ENCODE results near the gene ABI1.

ABI1 gene

DNA sequence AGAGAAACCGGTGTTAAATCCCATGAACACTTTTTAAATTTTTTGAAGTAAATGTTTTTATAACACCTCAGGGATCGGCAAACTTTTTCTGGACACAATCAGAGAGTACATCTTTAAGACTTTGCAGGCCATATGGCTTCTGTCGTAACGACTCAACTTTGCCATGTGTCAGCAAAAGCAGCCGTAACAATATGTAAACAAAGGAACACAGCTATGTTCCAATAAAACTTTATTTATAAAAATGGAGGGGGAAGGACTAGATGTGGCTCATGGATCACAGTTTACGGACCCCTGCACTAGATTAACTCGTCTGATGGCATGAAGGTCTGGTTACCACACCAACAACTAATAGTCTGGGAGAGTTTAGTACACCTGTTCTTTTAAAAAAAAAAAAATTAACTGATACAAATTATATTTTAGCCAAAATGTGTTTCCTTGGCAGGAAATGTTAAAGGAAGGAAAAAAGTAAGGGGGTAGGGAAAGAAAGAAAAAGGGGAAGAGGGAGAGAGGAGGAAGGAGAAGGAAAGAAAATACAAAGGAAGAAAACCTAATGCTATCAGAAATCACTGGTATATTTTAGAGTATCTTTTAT lies 50.2 kb downstream of the ABI1 start:
- no peak for TF ChIP-seq EZH2 (IDR thresholded peaks at IDR 0.05; ENCODE audit: borderline replicate concordance, low read length)
- TF ChIP-seq, protein P1, sequence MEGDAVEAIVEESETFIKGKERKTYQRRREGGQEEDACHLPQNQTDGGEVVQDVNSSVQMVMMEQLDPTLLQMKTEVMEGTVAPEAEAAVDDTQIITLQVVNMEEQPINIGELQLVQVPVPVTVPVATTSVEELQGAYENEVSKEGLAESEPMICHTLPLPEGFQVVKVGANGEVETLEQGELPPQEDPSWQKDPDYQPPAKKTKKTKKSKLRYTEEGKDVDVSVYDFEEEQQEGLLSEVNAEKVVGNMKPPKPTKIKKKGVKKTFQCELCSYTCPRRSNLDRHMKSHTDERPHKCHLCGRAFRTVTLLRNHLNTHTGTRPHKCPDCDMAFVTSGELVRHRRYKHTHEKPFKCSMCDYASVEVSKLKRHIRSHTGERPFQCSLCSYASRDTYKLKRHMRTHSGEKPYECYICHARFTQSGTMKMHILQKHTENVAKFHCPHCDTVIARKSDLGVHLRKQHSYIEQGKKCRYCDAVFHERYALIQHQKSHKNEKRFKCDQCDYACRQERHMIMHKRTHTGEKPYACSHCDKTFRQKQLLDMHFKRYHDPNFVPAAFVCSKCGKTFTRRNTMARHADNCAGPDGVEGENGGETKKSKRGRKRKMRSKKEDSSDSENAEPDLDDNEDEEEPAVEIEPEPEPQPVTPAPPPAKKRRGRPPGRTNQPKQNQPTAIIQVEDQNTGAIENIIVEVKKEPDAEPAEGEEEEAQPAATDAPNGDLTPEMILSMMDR (IDR thresholded peaks at IDR 0.05; ENCODE audit: low read length) = no peak

DNA sequence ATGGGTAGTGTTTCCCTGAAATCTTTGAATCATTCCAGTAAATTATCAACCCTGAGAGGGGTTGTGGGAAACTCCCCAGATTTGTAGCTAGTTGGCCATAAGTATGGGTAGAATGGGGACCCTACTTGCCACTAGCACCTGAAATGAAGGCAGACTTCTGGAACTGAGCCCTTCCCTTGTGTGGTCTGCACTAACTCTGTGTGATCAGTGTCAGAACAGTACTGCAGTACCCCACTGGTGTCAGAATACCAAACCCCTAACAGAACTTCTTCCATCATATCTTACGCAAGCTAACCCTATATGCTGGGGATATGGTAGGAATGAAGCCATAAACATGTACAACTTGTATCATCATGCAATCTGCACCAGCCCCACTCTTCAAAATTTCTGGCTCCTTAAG lies 50.8 kb downstream of the ABI1 start:
- peak overlapping the region; percentile 50 for H3K27ac ChIP-seq (ENCODE audit: low read depth, low read length, poor library complexity, severe bottlenecking)
- peaks cover 50% of the 10 kb centered on the region for H3K4me1 ChIP-seq (ENCODE audit: insufficient read depth, low read length, severe bottlenecking)
- H2AFZ ChIP-seq (ENCODE audit: low read length) = no peak overlapping the region
- no peak overlapping the region for H3K4me3 ChIP-seq (ENCODE audit: low read depth, low read length, poor library complexity, severe bottlenecking)
- H3K27me3 ChIP-seq (ENCODE audit: insufficient read depth, low read length) = no peaks in the 10 kb centered on the region
- TF ChIP-seq, protein P1 (IDR thresholded peaks at IDR 0.05; ENCODE audit: low read length) = no peak
- TF ChIP-seq EZH2 (IDR thresholded peaks at IDR 0.05; ENCODE audit: borderline replicate concordance, low read length) = no peak
- H4K20me1 ChIP-seq (ENCODE audit: insufficient read depth, low read length) = no peaks in the 10 kb centered on the region
- no peak overlapping the region for H3K4me2 ChIP-seq (ENCODE audit: low read length)
- H3F3A ChIP-seq (ENCODE audit: insufficient read depth, low read length) = no peaks in the 10 kb centered on the region
- no peak overlapping the region for H3K9ac ChIP-seq (ENCODE audit: low read length)
- H3K79me2 ChIP-seq (ENCODE audit: insufficient read depth, low read length) = peaks cover 92% of the 10 kb centered on the region
- H3K36me3 ChIP-seq (ENCODE audit: insufficient read depth, low read length) = peaks cover 32% of the 10 kb centered on the region
- no peaks in the 10 kb centered on the region for H3K9me2 ChIP-seq (ENCODE audit: low read depth, low read length)
- 0 out of 2 replicates have a peak, but pooled peaks cover 4% of the 10 kb centered on the region for H3K9me3 ChIP-seq (ENCODE audit: low read length)

More for the DNA sequence above, 50.2 kb downstream of the ABI1 start:
- H3K9me2 ChIP-seq (ENCODE audit: low read depth, low read length) = no peaks in the 10 kb centered on the region
- no peak overlapping the region for H2AFZ ChIP-seq (ENCODE audit: low read length)
- no peaks in the 10 kb centered on the region for H3F3A ChIP-seq (ENCODE audit: insufficient read depth, low read length)
- peak overlapping the region; percentile 50 for H3K27ac ChIP-seq (ENCODE audit: low read depth, low read length, poor library complexity, severe bottlenecking)
- peaks cover 92% of the 10 kb centered on the region for H3K79me2 ChIP-seq (ENCODE audit: insufficient read depth, low read length)
- no peaks in the 10 kb centered on the region for H3K27me3 ChIP-seq (ENCODE audit: insufficient read depth, low read length)
- 0 out of 2 replicates have a peak, but pooled peaks cover 4% of the 10 kb centered on the region for H3K9me3 ChIP-seq (ENCODE audit: low read length)
- H3K4me2 ChIP-seq (ENCODE audit: low read length) = no peak overlapping the region
- H3K36me3 ChIP-seq (ENCODE audit: insufficient read depth, low read length) = peaks cover 34% of the 10 kb centered on the region
- H3K4me1 ChIP-seq (ENCODE audit: insufficient read depth, low read length, severe bottlenecking) = peaks cover 44% of the 10 kb centered on the region
- no peak overlapping the region for H3K9ac ChIP-seq (ENCODE audit: low read length)
- no peak overlapping the region for H3K4me3 ChIP-seq (ENCODE audit: low read depth, low read length, poor library complexity, severe bottlenecking)
- H4K20me1 ChIP-seq (ENCODE audit: insufficient read depth, low read length) = no peaks in the 10 kb centered on the region

DNA sequence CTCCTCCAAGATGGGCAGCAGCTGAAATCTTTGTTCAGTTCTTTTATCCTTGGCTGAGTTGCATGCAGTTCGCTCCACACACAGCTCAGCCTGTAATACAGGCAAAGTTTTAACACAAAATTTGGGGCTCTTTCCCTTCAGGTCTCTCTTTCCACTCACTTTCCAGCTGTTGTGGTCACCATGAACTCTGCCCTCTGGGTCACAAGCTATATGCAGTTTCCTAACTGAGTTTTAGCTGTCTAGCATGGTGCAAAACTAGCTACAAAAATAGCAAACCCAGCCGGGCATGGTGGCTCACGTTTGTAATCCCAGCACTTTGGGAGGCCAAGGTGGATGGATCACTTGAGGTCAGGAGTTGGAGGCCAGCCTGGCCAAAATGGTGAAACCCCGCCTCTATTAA lies 53.2 kb downstream of the ABI1 start:
- TF ChIP-seq, protein P1 (IDR thresholded peaks at IDR 0.05; ENCODE audit: low read length) = no peak
- no peak for TF ChIP-seq EZH2 (IDR thresholded peaks at IDR 0.05; ENCODE audit: borderline replicate concordance, low read length)
- H3K4me2 ChIP-seq (ENCODE audit: low read length) = no peak overlapping the region
- peaks cover 92% of the 10 kb centered on the region for H3K79me2 ChIP-seq (ENCODE audit: insufficient read depth, low read length)
- peaks cover 13% of the 10 kb centered on the region for H3K36me3 ChIP-seq (ENCODE audit: insufficient read depth, low read length)
- H3F3A ChIP-seq (ENCODE audit: insufficient read depth, low read length) = no peaks in the 10 kb centered on the region
- no peak overlapping the region for H2AFZ ChIP-seq (ENCODE audit: low read length)
- no peaks in the 10 kb centered on the region for H3K9me2 ChIP-seq (ENCODE audit: low read depth, low read length)
- H4K20me1 ChIP-seq (ENCODE audit: insufficient read depth, low read length) = no peaks in the 10 kb centered on the region
- H3K9me3 ChIP-seq (ENCODE audit: low read length) = no peaks in the 10 kb centered on the region
- H3K9ac ChIP-seq (ENCODE audit: low read length) = no peak overlapping the region
- peaks cover 74% of the 10 kb centered on the region for H3K4me1 ChIP-seq (ENCODE audit: insufficient read depth, low read length, severe bottlenecking)
- H3K27ac ChIP-seq (ENCODE audit: low read depth, low read length, poor library complexity, severe bottlenecking) = peak overlapping the region; percentile 100
- no peak overlapping the region for H3K4me3 ChIP-seq (ENCODE audit: low read depth, low read length, poor library complexity, severe bottlenecking)
- no peaks in the 10 kb centered on the region for H3K27me3 ChIP-seq (ENCODE audit: insufficient read depth, low read length)
